HFFc6 (cell line): ENCODE data around the gene CPNE4. TPM values are rescaled to one million over a fixed set of nuclear protein-coding genes. Genes with fewer than 3 reads are reported as not detected.

Source experiments
- DNase-seq: peaks from one replicate; pipeline ENCODE4 v3.0.0-alpha.2; 2018
- H3K27ac Mint-ChIP-seq: 2 replicates; pipeline ENCODE4 v1.8.0; 2020; ENCODE audit warnings: mild to moderate bottlenecking, mixed read lengths
- H3K27me3 Mint-ChIP-seq: 2 replicates; pipeline ENCODE4 v1.8.0; 2021; ENCODE audit warnings: mild to moderate bottlenecking, moderate library complexity, mixed read lengths; ENCODE audit not compliant: insufficient read depth
- H3K36me3 Mint-ChIP-seq: 2 replicates; pipeline ENCODE4 v1.8.0; 2021; ENCODE audit warnings: low read depth, mixed read lengths
- H3K4me1 Mint-ChIP-seq: 2 replicates; pipeline ENCODE4 v1.8.0; 2020; ENCODE audit warnings: low read depth, mixed read lengths
- H3K4me3 Mint-ChIP-seq: 2 replicates; pipeline ENCODE4 v1.8.0; 2020; ENCODE audit warnings: mild to moderate bottlenecking, moderate library complexity, mixed read lengths
- H3K9me3 Mint-ChIP-seq: 2 replicates; pipeline ENCODE4 v1.8.0; 2020; ENCODE audit warnings: mild to moderate bottlenecking, mixed read lengths
- CTCF ChIP-seq: fragments of 200-600 bp; sonication (generic); IDR thresholded peaks from 2 replicates; pipeline ENCODE4 v1.5.0; 2021; ENCODE audit warnings: antibody characterized with exemption, mild to moderate bottlenecking
- total RNA-seq, 6 experiments: library from RNA; stranded (reverse); fragmentation: NEBNext Ultra II Directional; extraction: Animal tissue kit (Norgen Biotek cat#: 25700); gene quantifications; 2 replicates in 1 of 6; 3 replicates in 5 of 6; pipeline ENCODE4 v1.2.3, GENCODE V29; 2021

CPNE4 gene
- total RNA-seq, 6 experiments from 2014 or later = not detected

- Mint-ChIP-seq H3K27ac (no peak overlapping the region), H3K4me3 (no peak overlapping the region), H3K36me3 (no peaks in the 10 kb centered on the region), H3K4me1 (no peaks in the 10 kb centered on the region), H3K9me3 (no peaks in the 10 kb centered on the region; the same call in none of the 2 replicates), H3K27me3 (peaks cover 5% of the 10 kb centered on the region)
- TF ChIP-seq CTCF = no peak
- DNase-seq = no peak
These were observed 252.1 kb downstream of the CPNE4 start for GRCh38 chr3:131782751-131783150.

- H3K27ac Mint-ChIP-seq = no peak overlapping the region
- DNase-seq = no peak
- H3K4me1 Mint-ChIP-seq = no peaks in the 10 kb centered on the region
- H3K36me3 Mint-ChIP-seq = no peaks in the 10 kb centered on the region
- H3K4me3 Mint-ChIP-seq = no peak overlapping the region
- H3K27me3 Mint-ChIP-seq = peaks cover 3% of the 10 kb centered on the region; the same call in 1 of the 2 replicates
- TF ChIP-seq CTCF = no peak
- no peaks in the 10 kb centered on the region; the same call in 1 of the 2 replicates for H3K9me3 Mint-ChIP-seq
These were observed 256.3 kb downstream of the CPNE4 start for GRCh38 chr3:131778526-131778925.

GRCh38 chr3:131775650-131776049 is 259.2 kb downstream of the CPNE4 start:
- H3K27ac Mint-ChIP-seq = no peak overlapping the region
- no peaks in the 10 kb centered on the region for H3K4me1 Mint-ChIP-seq
- no peaks in the 10 kb centered on the region for H3K36me3 Mint-ChIP-seq
- DNase-seq = no peak
- no peaks in the 10 kb centered on the region; the same call in 1 of the 2 replicates for H3K9me3 Mint-ChIP-seq
- TF ChIP-seq CTCF = no peak
- H3K27me3 Mint-ChIP-seq = peaks cover 4% of the 10 kb centered on the region; the same call in 1 of the 2 replicates
- no peak overlapping the region for H3K4me3 Mint-ChIP-seq

- no peaks in the 10 kb centered on the region for H3K9me3 Mint-ChIP-seq
- no peaks in the 10 kb centered on the region for H3K36me3 Mint-ChIP-seq
- peaks cover 1% of the 10 kb centered on the region; the same call in 1 of the 2 replicates for H3K27me3 Mint-ChIP-seq
- H3K4me3 Mint-ChIP-seq = no peak overlapping the region
- no peak overlapping the region for H3K27ac Mint-ChIP-seq
- no peak for DNase-seq
- H3K4me1 Mint-ChIP-seq = no peaks in the 10 kb centered on the region
- no peak for TF ChIP-seq CTCF
These were observed 262.4 kb downstream of the CPNE4 start for GRCh38 chr3:131772269-131773026.

GRCh38 chr3:131762981-131763564 is 271.7 kb downstream of the CPNE4 start:
- Mint-ChIP-seq H3K36me3 (no peaks in the 10 kb centered on the region), H3K27me3 (peaks cover 3% of the 10 kb centered on the region; the same call in 1 of the 2 replicates), H3K9me3 (no peaks in the 10 kb centered on the region; the same call in none of the 2 replicates), H3K4me1 (no peaks in the 10 kb centered on the region), H3K4me3 (no peak overlapping the region), H3K27ac (no peak overlapping the region)
- TF ChIP-seq CTCF = no peak
- DNase-seq = no peak
